GM18511 (cell line): ENCODE measurements around the gene AP4S1.
A peak's percentile ranks its signal among the peaks of the same experiment; 100 is the strongest.
"Not testable (repeated sequence)": the region's sequence is repeated elsewhere in the genome, so short reads cannot be mapped to it uniquely, and the experiment has no call there.

ENCODE experiments used
- ATAC-seq: cut with Tn5 transposase; IDR thresholded peaks from one replicate; pipeline ENCODE4 v1.9.1; 2021; ENCODE audit warnings: mild to moderate bottlenecking, moderate library complexity; ENCODE audit not compliant: unreplicated experiment

AP4S1 gene

GRCh38 chr14:31004007-31004406 is 21.4 kb upstream of the AP4S1 start:
- not testable (repeated sequence) for ATAC-seq

- no peak for ATAC-seq
Observed at GRCh38 chr14:31006703-31007102, 18.7 kb upstream of the AP4S1 start.

- no peak for ATAC-seq
Observed at GRCh38 chr14:31009836-31010574, 15.4 kb upstream of the AP4S1 start.

- no peak for ATAC-seq
Observed at GRCh38 chr14:31010935-31011334, 14.5 kb upstream of the AP4S1 start.

GRCh38 chr14:31013841-31014240 is 11.6 kb upstream of the AP4S1 start:
- ATAC-seq = no peak

- no peak for ATAC-seq
Observed at GRCh38 chr14:31018057-31018645, 7.3 kb upstream of the AP4S1 start.

GRCh38 chr14:31020834-31021575 is 4.4 kb upstream of the AP4S1 start:
- no peak for ATAC-seq

GRCh38 chr14:31021576-31021949 is 3.9 kb upstream of the AP4S1 start:
- no peak for ATAC-seq

- ATAC-seq = no peak
Observed at GRCh38 chr14:31022386-31022785, 3.1 kb upstream of the AP4S1 start.

- no peak for ATAC-seq
Observed at GRCh38 chr14:31024010-31024480, 1.4 kb upstream of the AP4S1 start.

GRCh38 chr14:31024577-31025366 is 677 bp upstream of the AP4S1 start:
- ATAC-seq = no peak

GRCh38 chr14:31026077-31026449 is 614 bp downstream of the AP4S1 start, which contains the start of gene STRN3:
STRN3 (minus strand) TSS chr14:31026379; CDS start chr14:31026185, 194 bp downstream.
- no peak for ATAC-seq

GRCh38 chr14:31026450-31027235 is 1.2 kb downstream of the AP4S1 start:
- ATAC-seq = peak; percentile 93

- ATAC-seq = no peak
Observed at GRCh38 chr14:31027847-31028246, 2.4 kb downstream of the AP4S1 start.

GRCh38 chr14:31029016-31029970 is 3.8 kb downstream of the AP4S1 start:
- ATAC-seq = no peak

GRCh38 chr14:31030469-31030868 is 5.0 kb downstream of the AP4S1 start:
- ATAC-seq = no peak

- no peak for ATAC-seq
Observed at GRCh38 chr14:31036552-31036951, 11.1 kb downstream of the AP4S1 start.

- no peak for ATAC-seq
Observed at GRCh38 chr14:31037709-31038221, 12.3 kb downstream of the AP4S1 start.
